HCT116 (cell line): Measurements from ENCODE around the gene C19orf38. TPM values are rescaled to one million over a fixed set of nuclear protein-coding genes. Genes with fewer than 3 reads are reported as not detected.

Experiments
- ATAC-seq: fragments of 200-7000 bp; cut with Tn5 transposase; 2 replicates; pipeline ENCODE4 v1.9.1; 2020; ENCODE audit warnings: mild to moderate bottlenecking, moderate library complexity
- BruUV-seq: library from RNA; stranded (reverse); fragments of 400-500 nt; replicated peaks from 2 replicates; lab custom pipeline; 2021; lab: Mats Ljungman, UMichigan
- CTCF ChIA-PET: fragments of 300-600 bp; sonication (Branson Sonifier 250); formaldehyde crosslinking; loops from one replicate; lab custom pipeline; 2021; ENCODE audit warnings: antibody characterized with exemption; lab: Charles Lee
- POLR2A ChIA-PET: fragments of 300-600, 350-600 bp; sonication (Branson Sonifier 250); formaldehyde crosslinking; loops from one replicate; lab custom pipeline; 2021; ENCODE audit warnings: antibody characterized with exemption; lab: Charles Lee
- RAD21 ChIA-PET, 2 experiments: fragments of 300-600 bp; sonication (Branson Sonifier 250); formaldehyde crosslinking; loops; one replicate each; lab custom pipeline; 2023; ENCODE audit warnings: low total read pairs in 2 of 2; ENCODE audit not compliant: uncharacterized antibody in 2 of 2, unreplicated experiment in 2 of 2, low non-redundant PET in 1 of 2; lab: Charles Lee
- DNase-seq: peaks from one replicate; pipeline ENCODE4 v3.0.0-alpha.2; 2010; ENCODE audit warnings: low read depth, low spot score
- H2AFZ ChIP-seq: fragments of 200-600 bp; shearing (Covaris generic), sonication (generic); 2 replicates; pipeline ENCODE4 v1.6.1; 2017; ENCODE audit warnings: low read depth, mixed run types, mixed read lengths, antibody characterized with exemption, low read length; ENCODE audit not compliant: poor library complexity, severe bottlenecking
- H3K27ac ChIP-seq: 2 replicates; pipeline ENCODE4 v1.5.1; 2012; ENCODE audit warnings: low read depth, low read length
- H3K27me3 ChIP-seq: fragments of 200-600 bp; sonication (generic); 2 replicates; pipeline ENCODE4 v1.6.1; 2016; ENCODE audit warnings: mixed run types, low read length, mixed read lengths; ENCODE audit not compliant: insufficient read depth
- H3K36me3 ChIP-seq, 2 experiments: fragments of 200-500 bp in 1 of 2; fragments of 200-600 bp in 1 of 2; sonication (Bioruptor generic) in 1 of 2; sonication (generic) in 1 of 2; 2 replicates each; pipeline versions ENCODE4 v1.5.1 to v1.6.1; 2014 to 2016; ENCODE audit warnings: low read length in 2 of 2, inconsistent platforms in 1 of 2, mixed read lengths in 1 of 2, mixed run types in 1 of 2; ENCODE audit not compliant: insufficient read depth in 2 of 2, control insufficient read depth in 1 of 2
- H3K4me1 ChIP-seq, 2 experiments: fragments of 200-600 bp in 1 of 2; sonication (generic) in 1 of 2; 2 replicates each; pipeline versions ENCODE4 v1.5.1 to v1.6.1; 2012 to 2017; ENCODE audit warnings: low read length in 2 of 2, inconsistent platforms in 1 of 2, mild to moderate bottlenecking in 1 of 2, mixed read lengths in 1 of 2, mixed run types in 1 of 2, moderate library complexity in 1 of 2; ENCODE audit not compliant: insufficient read depth in 2 of 2, control insufficient read depth in 1 of 2
- H3K4me2 ChIP-seq: fragments of 200-600 bp; sonication (generic); 2 replicates; pipeline ENCODE4 v1.6.1; 2017; ENCODE audit warnings: mixed run types, low read length, mixed read lengths
- H3K4me3 ChIP-seq, 2 experiments: fragments of 200-600 bp in 1 of 2; sonication (generic) in 1 of 2; replicated peaks in 1 of 2; 2 replicates each; pipeline ENCODE4 v1.5.1; 2011 to 2016; ENCODE audit warnings: low read length in 2 of 2, control low read depth in 1 of 2, low read depth in 1 of 2, mild to moderate bottlenecking in 1 of 2, mixed read lengths in 1 of 2, mixed run types in 1 of 2
- H3K79me2 ChIP-seq: fragments of 200-600 bp; sonication (generic); 2 replicates; pipeline ENCODE4 v1.6.1; 2017; ENCODE audit warnings: mild to moderate bottlenecking, mixed run types, low read length, moderate library complexity, mixed read lengths; ENCODE audit not compliant: insufficient read depth
- H3K9ac ChIP-seq: fragments of 200-600 bp; sonication (generic); 2 replicates; pipeline ENCODE4 v1.6.1; 2016; ENCODE audit warnings: low read length, mixed read lengths
- H3K9me2 ChIP-seq: fragments of 200-600 bp; sonication (generic), shearing (Covaris generic); 2 replicates; pipeline ENCODE4 v1.6.1; 2017; ENCODE audit warnings: mixed run types, mild to moderate bottlenecking, moderate library complexity; ENCODE audit not compliant: insufficient read depth
- H3K9me3 ChIP-seq, 2 experiments: fragments of 200-500 bp in 1 of 2; fragments of 200-600 bp in 1 of 2; sonication (Bioruptor generic) in 1 of 2; sonication (generic) in 1 of 2; 2 replicates each; pipeline ENCODE4 v1.6.1; 2014 to 2017; ENCODE audit warnings: low read length in 2 of 2, mixed read lengths in 2 of 2, inconsistent platforms in 1 of 2, low read depth in 1 of 2, mild to moderate bottlenecking in 1 of 2, mixed run types in 1 of 2, moderate library complexity in 1 of 2; ENCODE audit not compliant: control insufficient read depth in 1 of 2, insufficient read depth in 1 of 2
- H4K20me1 ChIP-seq: fragments of 200-600 bp; sonication (generic), shearing (Covaris generic); 2 replicates; pipeline ENCODE4 v1.6.1; 2017; ENCODE audit warnings: mixed run types, mild to moderate bottlenecking, moderate library complexity; ENCODE audit not compliant: insufficient read depth
- CTCF ChIP-seq, 3 experiments: fragments of 200-600 bp in 1 of 3; sonication (generic) in 1 of 3; IDR thresholded peaks in 2 of 3; conservative IDR thresholded peaks in 1 of 3; 2 replicates each; pipeline ENCODE4 v1.5.1; 2012 to 2017; ENCODE audit warnings: low read depth in 2 of 3, low read length in 2 of 3, antibody characterized with exemption in 1 of 3, borderline replicate concordance in 1 of 3, control low read depth in 1 of 3, mild to moderate bottlenecking in 1 of 3, mixed read lengths in 1 of 3, mixed run types in 1 of 3, moderate library complexity in 1 of 3; ENCODE audit not compliant: insufficient read depth in 1 of 3
- ELF1 ChIP-seq: IDR thresholded peaks from 2 replicates; pipeline ENCODE4 v1.6.1; 2012; ENCODE audit warnings: low read depth, borderline replicate concordance
- EZH2 ChIP-seq: fragments of 200-600 bp; sonication (generic); IDR thresholded peaks from 2 replicates; pipeline ENCODE4 v1.6.1; 2017; ENCODE audit warnings: antibody characterized with exemption, mixed run types
- EZH2phosphoT487 ChIP-seq: fragments of 200-600 bp; IDR thresholded peaks from 2 replicates; pipeline ENCODE4 v1.6.1; 2018; ENCODE audit warnings: antibody characterized with exemption, borderline replicate concordance
- FOSL1 ChIP-seq: IDR thresholded peaks from 2 replicates; pipeline ENCODE4 v1.6.1; 2012; ENCODE audit warnings: low read depth
- JUND ChIP-seq: IDR thresholded peaks from 2 replicates; pipeline ENCODE4 v1.6.1; 2012
- RAD21 ChIP-seq: IDR thresholded peaks from 2 replicates; pipeline ENCODE4 v1.6.1; 2012; ENCODE audit warnings: low read depth, mild to moderate bottlenecking
- REST ChIP-seq: IDR thresholded peaks from 2 replicates; pipeline ENCODE4 v1.6.1; 2012; ENCODE audit warnings: low read depth
- SIN3A ChIP-seq: IDR thresholded peaks from 2 replicates; pipeline ENCODE4 v1.6.1; 2012; ENCODE audit warnings: low read depth
- SRF ChIP-seq: IDR thresholded peaks from 2 replicates; pipeline ENCODE4 v1.6.1; 2012; ENCODE audit warnings: low read depth
- TCF7L2 ChIP-seq: IDR thresholded peaks from 2 replicates; pipeline ENCODE4 v1.7.0; 2011; ENCODE audit warnings: borderline replicate concordance, inconsistent platforms; ENCODE audit not compliant: insufficient read depth, insufficient read length; ENCODE audit errors: extremely low read depth
- YY1 ChIP-seq: IDR thresholded peaks from 2 replicates; pipeline ENCODE4 v1.6.1; 2011; ENCODE audit warnings: low read length, low read depth, moderate library complexity, mild to moderate bottlenecking; ENCODE audit not compliant: insufficient replicate concordance; ENCODE audit errors: extremely low read depth
- ZBTB33 ChIP-seq: IDR thresholded peaks from 2 replicates; pipeline ENCODE4 v1.6.1; 2011; ENCODE audit warnings: mild to moderate bottlenecking, low read length, moderate library complexity; ENCODE audit not compliant: insufficient replicate concordance; ENCODE audit errors: extremely low read depth
- ZFX ChIP-seq: fragments of 450-650 bp; IDR thresholded peaks from 2 replicates; pipeline ENCODE4 v1.6.1; 2017
- intact Hi-C: fragments of 100-400 bp; cut with micrococcal nuclease; formaldehyde crosslinking; loops from 2 replicates; pipeline ENCODE4 v1.10.0; 2022
- total RNA-seq: library from RNA; stranded (reverse); gene quantifications from one replicate; pipeline ENCODE4 v1.2.1, GENCODE V29; 2021; ENCODE audit not compliant: unreplicated experiment

The C19orf38 gene
- total RNA-seq, 1 experiment from 2014 or later: 0.74 TPM

GRCh38 chr19:10866495-10866894 lies 18.3 kb downstream of the C19orf38 start (continued):
- TF ChIP-seq ZBTB33: no peak
- no peak for TF ChIP-seq YY1

- Histone ChIP-seq H3K36me3 (no peaks in the 10 kb centered on the region), H3K9me2 (no peaks in the 10 kb centered on the region), H3K79me2 (peaks cover 23% of the 10 kb centered on the region), H3K4me2 (no peak overlapping the region), H3K27me3 (no peaks in the 10 kb centered on the region), H3K4me3 (no peak overlapping the region), H3K4me1 (peaks cover 18 to 35% of the 10 kb centered on the region in 2 experiments), H4K20me1 (no peaks in the 10 kb centered on the region), H3K9ac (no peak overlapping the region)
- CTCF ChIA-PET: interaction anchor here (1.3 to 2.5 kb wide), 3 partner anchors 11 to 33 kb away, joined by 5 to 25 read pairs (median 6); partner anchors contain the start of gene TMED1
- no TSS peak for BruUV-seq
- DNase-seq (no peak), ATAC-seq (no peak)
- RAD21 ChIA-PET: interaction anchor here in 1 of 2 experiments (0.6 kb wide), 1 partner anchor 149 kb away, joined by 7 read pairs; no protein-coding TSS in a partner anchor
- POLR2A ChIA-PET: no interaction called here
- intact Hi-C loops: no loop called here
- TF ChIP-seq FOSL1 (no peak), ZFX (no peak), EZH2 (no peak), REST (no peak), RAD21 (no peak), ELF1 (no peak), EZH2phosphoT487 (no peak), CTCF (IDR thresholded peaks at IDR 0.05 in 2 of 3, conservative IDR thresholded peaks at IDR 0.05 in 1 of 3; ENCODE audit: borderline replicate concordance in 1 of 3, insufficient read depth in 1 of 3, low read depth in 2 of 3, low read length in 2 of 3) (no peak), SRF (no peak), JUND (no peak), SIN3A (no peak), TCF7L2 (no peak)
- TF ChIP-seq, all 23 proteins: peak for 0
- no peaks in the 10 kb centered on the region for H3K9me3 ChIP-seq
- no peak overlapping the region; the same call in 1 of the 2 replicates for H3K27ac ChIP-seq
- no peak overlapping the region for H2AFZ ChIP-seq
These were observed 20.8 kb downstream of the C19orf38 start for GRCh38 chr19:10868872-10869547.
